ENCODE data around the gene ADSS1.
A peak's percentile ranks its signal among the peaks of the same experiment; 100 is the strongest.

The ADSS1 gene

DNA sequence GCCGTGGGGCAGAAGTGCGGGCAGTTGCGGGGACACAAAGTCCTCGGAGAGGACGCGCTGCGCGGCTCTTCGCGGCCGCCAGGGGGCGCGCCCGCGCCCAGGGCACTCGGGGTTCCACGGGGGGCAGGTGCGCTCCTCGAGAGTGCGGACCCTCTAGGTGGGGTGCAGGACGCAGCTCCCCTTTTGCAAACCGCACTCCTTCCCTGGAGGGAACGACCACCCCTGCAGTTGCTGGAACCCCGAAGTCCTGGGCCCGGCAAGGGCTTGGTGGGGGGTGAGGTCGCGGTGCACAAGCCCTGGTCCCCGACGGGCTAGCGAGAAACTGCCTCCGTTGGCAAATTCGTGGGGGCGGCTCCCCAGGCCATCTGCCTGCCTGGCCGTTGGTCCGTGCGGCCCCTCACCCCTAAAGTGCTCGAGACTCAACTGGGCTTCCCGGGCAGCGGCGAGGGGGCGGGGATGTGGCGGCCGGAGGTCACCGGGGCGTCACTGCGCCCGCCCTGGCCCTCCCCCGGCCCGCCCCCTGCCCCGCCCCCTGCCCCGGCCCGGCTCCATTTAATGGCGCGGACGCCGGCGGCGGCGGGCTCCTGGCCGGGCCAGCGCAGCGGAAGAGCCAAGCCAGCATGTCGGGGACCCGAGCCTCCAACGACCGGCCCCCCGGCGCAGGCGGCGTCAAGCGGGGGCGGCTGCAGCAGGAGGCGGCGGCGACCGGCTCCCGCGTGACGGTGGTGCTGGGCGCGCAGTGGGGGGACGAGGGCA is at the start of gene ADSS1:
TSS of gene ADSS1 (plus strand) at position 579 of the 756 bp plus-strand sequence. CDS start at position 621, 42 bp downstream.
- peak in 1 of 2 donors; percentile 47 for DNase-seq (ENCODE audit: low read depth in 2 of 2)

DNA sequence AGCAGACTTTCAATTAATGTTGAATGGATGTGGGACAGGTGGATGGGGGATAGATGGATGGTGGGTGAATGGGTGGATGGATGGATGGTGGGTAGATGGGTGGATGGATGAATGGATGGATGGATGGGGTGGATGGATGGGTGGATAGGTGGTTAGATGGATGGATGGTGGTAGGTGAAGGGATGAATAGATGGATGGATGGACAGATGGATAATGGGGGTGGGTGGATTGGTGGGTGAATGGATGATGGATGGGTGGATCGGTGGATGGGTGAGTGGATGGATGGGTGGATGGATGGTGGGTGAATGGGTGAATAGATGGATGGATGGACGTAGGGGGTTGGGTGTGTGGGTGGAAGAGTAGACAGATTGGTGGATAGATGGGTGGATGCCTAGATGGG is 48.6 kb upstream of the ADSS1 start:
- no peak for DNase-seq (ENCODE audit: low read depth in 2 of 2)

DNA sequence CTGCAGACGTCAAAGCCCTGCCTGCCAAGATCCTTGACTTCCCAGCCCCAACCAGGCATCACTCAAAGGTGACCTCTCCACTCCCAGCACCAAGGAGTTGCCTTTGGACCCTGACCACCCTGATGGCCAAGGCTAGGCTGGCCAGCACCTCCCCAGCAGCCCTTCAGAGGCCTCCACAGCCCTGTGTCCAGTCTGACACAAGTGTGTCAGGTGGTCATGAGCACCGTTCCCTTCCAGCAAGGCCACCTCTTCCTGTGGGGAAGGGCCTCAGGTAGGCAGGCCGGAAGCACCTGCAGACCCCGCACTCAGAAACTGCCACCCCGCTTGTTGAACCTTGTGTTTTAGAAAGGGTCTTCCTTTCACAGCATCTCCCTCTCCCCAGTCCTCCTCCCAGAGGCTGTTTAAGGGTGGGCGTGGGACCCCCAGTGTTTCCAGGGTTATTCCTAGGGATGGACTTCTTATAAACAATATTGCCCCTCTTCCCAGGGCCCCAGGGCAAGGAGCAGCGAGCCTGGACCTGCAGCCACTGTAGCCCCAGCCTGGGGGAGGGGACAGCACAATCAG is 47.8 kb upstream of the ADSS1 start:
- DNase-seq (ENCODE audit: low read depth in 2 of 2) = no peak

DNA sequence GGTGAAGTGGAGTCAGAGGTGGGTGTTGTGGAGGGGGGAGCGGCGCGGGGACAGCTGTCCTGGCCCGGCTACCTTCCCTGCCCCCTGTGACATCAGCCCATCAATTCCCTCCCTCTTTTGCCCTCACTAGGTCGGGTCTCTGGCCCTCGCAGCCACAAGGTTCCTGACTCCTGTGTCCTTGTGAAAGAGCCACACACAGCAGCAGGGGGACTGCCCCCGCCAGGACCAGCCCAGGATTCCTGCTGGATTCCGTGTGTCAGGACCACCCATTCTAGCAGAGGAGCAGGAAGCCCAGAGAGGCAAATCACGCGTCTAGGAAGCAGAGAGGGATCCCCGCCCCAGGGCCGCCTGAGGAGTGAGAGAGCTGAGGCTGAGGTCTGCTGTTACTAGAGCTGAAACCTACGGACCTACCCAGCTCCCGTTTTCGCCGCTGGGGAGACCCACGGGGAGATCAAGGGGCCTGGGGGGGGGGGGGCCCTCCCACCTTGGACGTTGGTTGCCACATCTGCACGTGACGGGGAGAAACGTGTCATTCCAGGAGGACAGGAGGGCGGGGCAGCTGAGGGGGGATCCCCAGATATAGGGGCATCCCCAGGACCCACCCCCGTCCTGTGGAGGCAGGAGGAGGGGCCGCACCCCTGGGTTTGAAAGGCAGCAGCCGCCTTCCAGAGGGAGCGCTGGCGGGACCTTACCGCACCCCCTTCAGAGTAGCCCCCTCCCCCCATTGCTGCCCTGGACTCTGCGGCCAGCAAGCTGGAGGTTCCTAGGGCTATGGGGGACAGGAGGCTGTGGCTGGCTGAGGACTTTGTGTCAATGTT is 47.1 kb upstream of the ADSS1 start:
- peak in 1 of 2 donors; percentile 56 for DNase-seq (ENCODE audit: low read depth in 2 of 2)

DNA sequence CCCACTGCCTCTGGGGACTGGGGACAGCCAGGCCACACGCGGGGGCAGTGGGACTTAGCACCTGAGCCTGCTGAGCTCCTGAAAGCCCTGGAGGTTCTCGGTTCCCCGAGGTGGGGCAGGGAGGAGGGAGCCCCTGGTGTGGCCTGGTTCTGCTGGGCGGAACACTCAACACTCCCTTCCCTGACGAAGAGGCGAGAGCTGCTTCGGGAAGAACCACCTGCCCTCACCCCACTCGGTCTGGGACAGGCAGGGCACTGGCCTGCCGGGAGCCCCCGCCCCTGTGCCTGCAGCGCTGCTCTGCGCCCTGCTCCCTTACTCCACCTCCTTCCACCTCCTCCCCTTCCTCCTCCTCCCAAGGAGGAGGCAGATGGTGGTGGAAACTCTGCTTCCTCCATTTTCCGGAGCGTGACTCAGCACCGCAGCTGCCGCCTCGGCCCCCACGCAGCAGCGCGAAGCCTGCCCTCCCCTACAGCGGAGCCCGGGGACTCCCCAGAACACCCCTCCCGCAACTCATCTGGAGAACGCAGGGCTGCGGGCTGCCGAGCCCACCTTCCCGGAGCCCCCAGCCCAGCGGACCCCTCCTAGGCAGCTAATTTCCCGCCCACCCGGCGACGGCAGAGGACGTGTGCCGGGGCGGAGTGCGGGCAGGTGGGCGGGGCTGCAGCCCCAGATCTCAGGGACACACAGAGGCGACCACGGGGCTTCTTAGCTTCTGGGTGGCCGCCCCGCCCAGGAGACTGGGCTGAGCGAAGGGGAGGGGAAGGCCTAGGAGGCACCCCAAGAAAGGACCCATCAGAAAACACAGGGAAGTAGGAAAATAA is 46.3 kb upstream of the ADSS1 start:
- DNase-seq (ENCODE audit: low read depth in 2 of 2) = peak; percentile 70 to 77

DNA sequence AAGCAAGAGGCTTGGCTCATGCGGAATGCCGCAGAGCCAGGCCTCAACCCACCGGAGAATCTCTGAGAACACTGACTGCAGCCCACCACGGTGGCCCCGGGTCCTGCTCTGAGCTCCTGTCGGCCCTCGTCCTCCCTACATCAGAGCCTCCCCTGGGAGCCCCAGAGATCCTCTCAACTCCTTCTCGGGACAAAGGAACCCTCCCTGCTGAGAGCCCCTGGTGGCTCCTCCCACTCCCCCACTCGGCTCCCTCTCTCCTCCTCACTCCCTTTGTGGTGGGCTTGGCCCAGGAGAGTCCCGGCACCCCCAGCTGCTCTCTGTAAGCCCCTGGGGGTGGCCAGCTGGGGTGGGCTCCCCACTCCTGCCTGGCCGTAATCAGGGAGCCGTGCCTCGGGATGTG is 45.7 kb upstream of the ADSS1 start:
- DNase-seq (ENCODE audit: low read depth in 2 of 2) = no peak

DNA sequence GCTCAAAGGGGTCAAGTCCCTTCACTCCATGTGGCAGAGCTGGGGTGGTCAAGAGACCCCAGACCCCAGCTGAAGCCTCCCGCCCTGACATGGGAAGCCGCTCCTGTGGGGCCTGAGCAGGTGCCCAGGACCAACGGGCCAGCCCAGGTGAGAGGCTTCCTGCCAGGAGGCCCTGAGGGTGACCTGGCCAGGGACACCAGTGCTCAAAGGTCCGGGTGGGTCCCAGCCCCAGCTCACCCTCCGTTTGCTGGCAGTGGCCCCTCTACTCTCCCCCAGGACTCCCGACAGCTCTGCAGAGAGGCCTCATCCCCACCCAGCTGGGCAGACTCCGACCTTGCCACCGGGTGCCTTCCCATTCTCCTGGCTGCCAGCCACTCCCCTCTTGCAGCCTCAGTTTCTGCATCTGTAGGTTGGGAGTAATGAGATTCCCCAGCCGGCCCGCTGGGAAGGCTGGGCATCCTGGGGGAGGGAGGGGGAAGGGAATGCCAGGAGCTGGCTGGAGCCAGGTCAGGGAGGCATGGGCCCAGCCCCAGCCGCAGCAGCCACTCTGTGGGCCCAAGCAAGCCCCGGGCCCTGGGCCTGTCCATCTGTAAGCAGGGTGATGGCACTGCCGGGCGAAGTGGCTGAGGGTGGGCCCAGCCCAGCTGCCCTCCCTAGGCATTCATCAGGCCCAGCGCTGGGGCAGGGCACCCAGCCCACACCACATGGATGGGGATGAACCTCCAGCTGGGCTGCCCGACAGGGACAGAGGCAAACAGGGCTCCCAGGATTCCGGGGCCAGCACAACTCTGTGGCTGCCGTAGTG is 44.9 kb upstream of the ADSS1 start:
- DNase-seq (ENCODE audit: low read depth in 2 of 2) = no peak

DNA sequence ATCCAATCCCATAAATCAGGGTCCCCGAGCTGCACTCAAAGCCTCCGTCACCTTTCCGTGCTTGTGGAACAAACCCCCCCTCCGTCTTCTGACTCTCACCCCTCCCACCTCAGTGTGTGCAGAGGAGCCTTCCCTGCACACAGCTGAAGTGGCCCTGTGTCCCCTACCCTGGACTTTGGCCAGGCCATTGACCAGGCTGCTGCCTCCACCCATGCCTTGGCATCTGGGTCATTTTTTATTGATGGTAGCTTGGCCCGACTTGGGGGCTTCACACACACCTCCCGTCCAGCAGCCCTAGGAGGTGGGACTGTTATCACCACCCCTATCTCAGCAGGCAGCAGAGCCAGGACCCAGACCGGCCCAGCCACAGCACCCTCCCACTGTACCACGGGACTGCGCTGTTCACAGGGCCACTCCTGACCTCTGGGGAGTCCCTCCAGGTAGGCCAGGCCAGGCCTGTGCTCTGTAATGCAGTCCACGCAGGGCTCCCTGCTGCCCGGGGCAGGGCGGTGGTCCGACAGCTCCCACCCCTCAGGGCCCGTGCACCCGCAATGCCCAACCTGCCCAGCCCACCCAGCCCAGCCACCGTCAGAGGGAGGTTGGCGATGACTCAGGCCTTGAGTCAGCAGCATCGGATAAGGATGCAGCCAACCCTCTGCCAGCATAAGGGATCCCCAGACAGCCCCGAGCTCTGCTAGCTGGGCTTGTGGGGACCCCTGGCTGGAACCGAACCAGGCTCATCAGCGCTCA is 43.8 kb upstream of the ADSS1 start:
- DNase-seq (ENCODE audit: low read depth in 2 of 2) = no peak

DNA sequence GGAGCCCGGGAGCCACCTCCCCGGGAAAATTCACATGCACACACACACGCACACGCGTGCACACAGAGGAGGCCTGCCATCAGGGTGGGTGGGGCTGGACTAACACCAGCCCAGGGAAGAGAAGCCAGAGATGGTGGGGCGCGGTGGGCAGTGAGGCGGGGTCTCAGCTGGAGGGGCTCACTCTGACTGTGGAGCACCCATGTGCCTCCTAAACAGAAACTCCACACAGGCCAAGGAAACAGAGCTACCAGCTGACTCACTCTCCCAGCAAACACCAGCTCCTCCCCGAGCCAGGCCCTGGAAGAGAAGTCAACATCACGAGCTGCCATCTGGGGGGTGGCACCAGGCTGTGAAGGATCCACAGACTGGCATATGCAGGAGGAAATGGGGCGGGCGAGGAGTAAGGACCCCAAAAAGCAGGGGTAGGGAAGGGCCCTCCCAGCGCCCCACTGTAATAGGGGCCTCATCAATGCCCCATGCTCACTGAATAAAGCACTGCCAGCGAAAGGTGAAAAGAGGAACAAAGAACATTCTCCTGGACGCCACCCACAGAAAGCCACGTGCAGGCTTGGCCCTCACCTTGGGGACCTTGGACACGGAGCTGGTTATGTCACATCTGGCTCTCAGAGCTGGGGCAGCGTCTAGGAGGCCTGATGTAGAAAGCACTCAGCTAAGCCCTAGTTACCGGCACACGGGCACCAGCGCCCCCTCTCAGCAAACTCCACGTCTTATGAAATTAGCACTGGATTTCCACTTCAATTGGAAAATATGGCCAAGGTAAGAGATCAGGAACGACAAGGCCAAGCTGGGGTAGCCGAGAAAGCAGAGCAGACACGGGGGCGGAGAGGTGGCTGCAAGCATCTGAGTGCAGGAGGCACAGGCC is 43.0 kb upstream of the ADSS1 start:
- DNase-seq (ENCODE audit: low read depth in 2 of 2) = no peak

DNA sequence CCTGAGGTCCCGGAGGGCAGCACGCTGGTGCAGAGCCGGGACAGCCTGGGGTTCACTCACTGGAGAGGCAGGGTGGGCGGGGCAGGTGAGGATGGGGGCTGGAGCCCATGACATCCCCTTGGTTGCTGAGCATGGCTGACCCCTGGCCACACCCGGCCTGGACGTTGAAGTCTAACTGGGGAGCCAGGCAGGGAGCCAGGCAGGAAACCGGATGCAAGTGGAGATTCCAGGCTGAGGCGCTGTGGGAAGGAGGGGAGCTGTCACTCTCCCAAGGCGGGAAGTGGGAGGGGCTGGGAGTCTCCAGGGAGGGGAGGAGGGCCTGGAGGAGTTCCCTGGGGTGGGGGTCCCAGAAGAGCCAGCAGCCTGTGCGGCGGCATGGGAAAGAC is 42.3 kb upstream of the ADSS1 start:
- DNase-seq (ENCODE audit: low read depth in 2 of 2) = no peak

DNA sequence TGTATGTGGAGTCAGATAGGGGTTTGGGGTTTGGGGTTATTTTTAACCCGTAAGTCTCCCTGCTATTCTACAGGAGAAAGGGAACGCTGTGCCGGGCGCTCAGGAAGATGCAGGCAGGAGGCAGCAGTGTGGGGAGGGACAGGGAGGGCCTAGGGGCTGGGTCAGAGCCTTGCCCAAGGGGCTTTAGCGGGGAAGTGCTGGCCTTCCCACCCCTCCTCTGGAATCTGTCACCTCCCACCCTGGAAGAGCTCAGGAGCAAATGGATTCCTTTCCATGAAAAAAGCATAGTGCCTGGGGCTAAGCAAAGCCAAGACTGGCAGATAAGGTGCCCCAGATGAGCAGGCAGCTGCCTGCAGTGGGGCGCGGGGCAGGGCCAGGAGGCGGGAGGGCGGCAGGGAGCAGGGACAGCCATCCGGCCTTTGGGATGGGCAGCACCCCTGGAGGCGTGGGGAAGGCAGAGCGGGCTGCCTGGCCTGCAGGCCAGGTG is 41.9 kb upstream of the ADSS1 start:
- DNase-seq (ENCODE audit: low read depth in 2 of 2) = no peak

DNA sequence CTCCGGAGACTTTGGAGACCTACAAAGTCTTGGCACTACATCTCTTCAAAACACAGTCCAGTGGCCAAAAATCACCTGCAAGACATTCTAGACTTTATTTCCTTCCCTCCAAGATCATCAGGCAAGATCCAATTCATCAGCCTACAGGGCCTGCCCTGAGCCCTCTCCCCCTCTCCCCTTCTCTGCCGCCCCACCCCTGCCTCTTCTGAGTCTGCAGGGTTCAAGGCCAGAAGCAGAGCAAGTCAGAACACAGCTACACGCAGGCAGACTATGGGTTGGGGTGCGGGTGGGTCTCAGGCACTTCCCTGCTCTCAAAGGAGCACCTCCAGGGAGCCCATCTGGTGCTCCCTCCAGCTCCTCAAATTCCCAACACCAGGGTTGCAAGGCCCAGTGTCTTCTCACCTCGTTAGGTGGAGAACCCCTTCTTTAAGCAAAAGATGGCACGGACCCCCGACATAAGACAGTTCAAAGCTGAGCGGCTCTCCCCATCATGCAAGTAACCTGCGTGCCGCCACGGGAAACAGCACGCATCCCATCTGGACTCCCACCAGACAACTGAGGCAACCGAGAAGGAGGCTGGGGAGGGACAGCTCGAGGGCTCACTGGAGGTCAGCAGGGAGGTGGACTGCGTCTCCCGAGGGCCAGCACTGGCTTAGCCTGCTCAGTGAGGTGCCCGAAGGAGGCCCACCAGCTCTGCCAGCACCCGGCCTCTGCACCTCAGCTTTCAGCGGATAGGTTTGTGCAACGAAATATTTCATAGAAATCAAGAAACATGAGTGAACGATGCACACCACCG is 40.2 kb upstream of the ADSS1 start:
- DNase-seq (ENCODE audit: low read depth in 2 of 2) = no peak

DNA sequence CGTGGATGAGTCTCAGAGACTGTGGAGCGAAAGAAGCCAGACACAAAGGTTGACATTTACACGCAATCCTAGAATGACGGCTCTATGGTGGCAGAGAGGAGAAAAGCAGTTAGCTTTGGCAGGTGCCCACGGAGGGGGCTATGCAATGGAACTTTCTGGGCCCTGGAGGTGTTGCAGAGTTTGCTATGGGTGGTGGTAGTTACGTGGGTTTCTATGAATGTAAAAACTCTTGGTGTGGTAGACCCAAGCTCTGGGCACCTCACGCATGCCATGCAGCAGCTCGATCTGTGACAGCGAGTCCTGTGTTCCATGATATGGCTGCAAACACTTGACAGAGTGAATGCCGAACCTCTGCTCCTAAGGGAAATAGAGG is 39.6 kb upstream of the ADSS1 start:
- no peak for DNase-seq (ENCODE audit: low read depth in 2 of 2)

DNA sequence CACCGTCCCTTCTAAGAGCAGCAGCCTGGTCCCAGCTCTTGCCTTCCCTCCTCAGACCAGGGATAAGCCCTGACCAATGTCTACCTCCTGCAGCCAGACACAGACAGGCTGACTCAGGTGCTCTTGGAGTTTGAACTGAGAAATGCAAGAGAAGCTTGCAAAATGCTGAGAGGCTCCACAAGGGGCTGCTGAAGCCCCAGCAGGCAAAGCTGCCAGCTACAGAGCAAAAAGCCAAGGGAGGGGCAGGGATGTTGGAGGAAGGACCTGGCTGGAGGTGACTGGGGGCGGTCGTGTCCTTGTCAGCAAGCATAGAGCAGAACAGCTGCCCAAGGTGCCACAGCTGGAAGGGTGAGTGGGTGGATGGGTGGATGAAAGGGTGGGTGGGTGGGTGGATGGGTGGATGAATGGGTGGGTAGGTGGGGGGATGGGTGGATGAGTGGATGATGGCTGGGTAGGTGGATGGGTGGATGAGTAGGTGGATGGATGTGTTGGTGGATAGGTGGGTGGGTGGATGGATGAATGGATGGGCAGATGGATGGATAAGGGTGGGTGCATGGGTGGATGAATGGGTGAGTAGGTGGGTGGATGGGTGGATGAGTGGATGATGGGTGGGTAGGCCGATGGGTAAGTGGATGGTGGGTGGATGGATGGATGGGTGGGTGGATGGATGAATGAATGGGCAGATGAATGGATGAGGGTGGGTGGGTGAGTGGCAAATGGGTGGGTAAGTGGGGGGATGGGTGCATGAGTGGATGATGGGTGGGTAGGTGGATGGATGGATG is 38.6 kb upstream of the ADSS1 start:
- DNase-seq (ENCODE audit: low read depth in 2 of 2) = no peak

DNA sequence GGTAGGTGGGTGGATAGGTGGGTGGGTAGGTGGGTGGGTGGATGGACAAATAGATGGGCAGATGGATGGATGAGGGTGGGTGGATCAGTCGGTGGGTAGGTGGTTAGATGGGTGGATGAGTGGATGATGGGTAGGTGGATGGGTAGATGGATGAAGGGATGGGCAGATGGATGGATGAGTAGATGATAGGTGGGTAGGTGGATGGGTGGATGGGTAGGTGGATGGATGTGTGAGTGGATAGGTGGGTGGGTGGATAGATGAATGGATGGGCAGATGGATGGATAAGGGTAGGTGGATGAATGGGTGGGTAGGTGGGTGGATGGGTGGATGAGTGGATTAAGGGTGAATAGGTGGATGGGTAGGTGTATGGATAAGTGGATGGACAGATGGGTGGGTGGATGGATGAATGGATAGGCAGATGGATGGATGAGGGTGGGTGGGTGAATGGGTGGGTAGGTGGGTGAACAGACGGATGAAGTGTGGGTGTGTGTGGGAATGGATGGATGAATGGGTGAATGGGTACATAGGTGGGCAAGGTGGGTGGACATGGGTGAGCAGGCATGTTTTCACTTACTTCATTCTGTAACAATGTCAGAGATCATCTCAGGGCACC is 37.9 kb upstream of the ADSS1 start:
- DNase-seq (ENCODE audit: low read depth in 2 of 2) = no peak

DNA sequence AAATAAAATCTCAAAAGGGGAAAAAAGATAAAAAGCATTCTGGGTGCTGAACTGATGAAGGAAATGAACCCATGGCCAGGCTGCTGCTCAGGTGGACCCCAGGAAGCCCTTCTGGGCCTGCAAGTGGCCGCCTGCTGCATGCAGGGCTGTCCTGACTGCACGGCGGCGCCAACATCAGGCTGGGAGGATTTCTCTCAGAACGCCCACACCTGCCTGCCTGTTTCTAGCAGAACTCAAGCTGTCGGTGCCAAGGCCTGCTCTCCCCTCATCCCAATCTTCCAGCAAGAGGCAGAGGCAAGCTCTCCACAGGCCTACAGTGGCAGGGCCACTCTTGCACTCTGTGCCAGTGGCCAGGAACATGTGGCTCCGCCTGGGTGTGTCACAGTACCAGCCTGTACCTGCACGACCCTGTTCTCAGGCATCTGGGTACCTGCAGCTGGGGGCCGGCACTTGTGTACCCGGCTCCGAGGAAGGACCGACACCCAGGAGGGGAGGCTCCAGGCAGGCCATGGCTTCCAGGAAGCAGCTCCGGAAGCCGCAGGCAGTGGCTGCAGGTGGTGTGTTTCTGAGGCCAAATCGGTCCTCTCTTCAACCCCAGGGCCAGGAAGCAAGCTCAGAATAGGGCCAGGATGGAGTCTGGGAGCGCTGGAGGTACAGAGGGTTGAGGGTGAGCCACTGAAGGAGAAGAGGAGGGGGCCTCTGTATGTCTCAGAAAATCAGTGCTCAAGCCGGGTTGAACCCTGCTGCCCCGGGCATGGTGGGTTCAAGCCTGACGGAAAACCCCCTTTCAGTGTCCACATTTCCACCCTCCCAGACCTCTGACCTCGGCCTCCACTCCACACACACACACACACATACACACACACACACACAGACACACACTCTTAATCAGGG is 37.2 kb upstream of the ADSS1 start:
- no peak for DNase-seq (ENCODE audit: low read depth in 2 of 2)
